COR-L47 (cell line): ENCODE data around the gene CYP2A7.
"Not testable (repeated sequence)": the region's sequence is repeated elsewhere in the genome, so short reads cannot be mapped to it uniquely, and the experiment has no call there.

Experiments
- DNase-seq: peaks from one replicate; lab custom pipeline; 2025; lab: John Stamatoyannopoulos, UW

Gene CYP2A7

GRCh38 chr19:40882062-40882461 lies at the start of gene CYP2A7:
Gene CYP2A7, minus strand, starts transcription at chr19:40882231. Its CDS starts 21 bp downstream, at chr19:40882210.
- DNase-seq = not testable (repeated sequence)

DNA sequence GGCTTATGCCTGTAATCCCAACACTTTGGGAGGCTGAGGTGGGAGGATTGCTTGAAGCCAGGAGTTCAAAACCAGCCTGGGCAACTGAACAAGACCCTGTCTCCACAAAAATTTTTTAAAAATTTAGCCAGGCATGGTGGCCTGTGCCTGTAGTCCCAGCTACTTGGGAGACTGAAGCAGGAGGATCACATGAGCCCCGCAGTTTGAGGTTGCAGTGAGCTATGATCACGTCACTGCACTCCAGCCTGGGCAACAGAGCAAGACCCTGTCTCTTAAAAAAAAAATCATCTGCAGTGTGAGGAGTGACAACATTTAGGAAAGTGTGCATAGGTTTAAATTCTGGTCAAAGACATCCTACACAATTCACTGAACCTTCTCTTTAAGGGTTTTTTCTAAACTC lies 48.8 kb upstream of the CYP2A7 start:
- DNase-seq = not testable (repeated sequence)

DNA sequence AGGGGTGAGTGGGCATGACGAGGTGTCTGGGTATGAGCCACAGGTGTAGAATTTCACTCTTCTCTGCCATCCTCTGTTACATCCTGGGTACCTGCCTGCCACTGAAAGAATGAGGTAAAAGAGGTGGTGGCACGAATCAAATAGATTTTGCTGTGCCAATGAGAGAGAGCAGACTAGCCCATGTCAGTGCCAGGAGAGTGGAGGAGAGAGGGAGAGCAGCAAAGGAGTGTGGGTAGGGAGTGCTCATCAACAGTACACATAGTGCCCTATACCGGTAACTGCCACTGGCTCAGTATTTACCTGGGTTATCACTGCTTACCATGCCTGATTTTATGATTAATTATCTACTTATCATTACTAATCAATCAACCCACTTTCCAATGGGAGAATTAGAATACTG lies 47.9 kb upstream of the CYP2A7 start:
- DNase-seq = not testable (repeated sequence)

DNA sequence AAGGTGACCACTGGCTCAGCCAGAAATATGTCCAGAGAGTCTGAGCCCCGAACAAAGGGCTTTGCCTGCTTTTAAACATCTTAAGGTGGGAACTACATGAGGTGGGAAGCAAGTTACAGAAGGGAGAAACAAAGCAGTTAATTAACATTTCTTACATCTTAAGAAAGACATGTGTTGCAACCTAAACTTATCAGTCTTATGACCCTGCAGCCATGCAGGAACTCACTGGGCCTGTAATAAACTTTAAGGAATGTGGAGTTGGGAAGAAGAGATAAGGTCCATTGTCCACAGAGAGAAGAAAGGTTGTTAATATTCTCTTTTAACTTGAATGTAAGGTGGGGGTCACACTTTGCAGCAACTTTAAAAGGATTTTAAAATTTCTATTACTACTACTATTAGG lies 46.8 kb upstream of the CYP2A7 start:
- DNase-seq = no peak

- no peak for DNase-seq
Observed at GRCh38 chr19:40927567-40927966, 45.5 kb upstream of the CYP2A7 start.

DNA sequence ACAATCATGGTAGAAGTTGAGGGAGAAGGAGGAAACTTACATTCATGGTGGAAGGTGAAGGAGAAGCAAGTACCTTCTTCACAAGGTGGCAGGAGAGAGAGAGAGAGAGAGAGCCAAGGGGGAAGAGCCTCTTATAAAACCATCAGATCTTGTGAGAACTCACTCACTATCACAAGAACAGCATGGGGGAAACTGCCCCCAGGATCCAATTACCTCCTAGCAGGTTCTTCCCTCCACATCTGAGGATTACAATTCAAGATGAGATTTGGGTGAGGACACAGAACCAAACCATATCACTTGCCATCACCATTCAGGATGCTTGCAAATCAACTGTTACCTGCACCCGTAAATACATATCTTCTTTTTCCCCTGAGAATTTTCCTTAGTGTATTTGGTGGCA lies 44.2 kb upstream of the CYP2A7 start:
- not testable (repeated sequence) for DNase-seq

- DNase-seq = no peak
Observed at GRCh38 chr19:40923934-40924391, 41.9 kb upstream of the CYP2A7 start.

DNA sequence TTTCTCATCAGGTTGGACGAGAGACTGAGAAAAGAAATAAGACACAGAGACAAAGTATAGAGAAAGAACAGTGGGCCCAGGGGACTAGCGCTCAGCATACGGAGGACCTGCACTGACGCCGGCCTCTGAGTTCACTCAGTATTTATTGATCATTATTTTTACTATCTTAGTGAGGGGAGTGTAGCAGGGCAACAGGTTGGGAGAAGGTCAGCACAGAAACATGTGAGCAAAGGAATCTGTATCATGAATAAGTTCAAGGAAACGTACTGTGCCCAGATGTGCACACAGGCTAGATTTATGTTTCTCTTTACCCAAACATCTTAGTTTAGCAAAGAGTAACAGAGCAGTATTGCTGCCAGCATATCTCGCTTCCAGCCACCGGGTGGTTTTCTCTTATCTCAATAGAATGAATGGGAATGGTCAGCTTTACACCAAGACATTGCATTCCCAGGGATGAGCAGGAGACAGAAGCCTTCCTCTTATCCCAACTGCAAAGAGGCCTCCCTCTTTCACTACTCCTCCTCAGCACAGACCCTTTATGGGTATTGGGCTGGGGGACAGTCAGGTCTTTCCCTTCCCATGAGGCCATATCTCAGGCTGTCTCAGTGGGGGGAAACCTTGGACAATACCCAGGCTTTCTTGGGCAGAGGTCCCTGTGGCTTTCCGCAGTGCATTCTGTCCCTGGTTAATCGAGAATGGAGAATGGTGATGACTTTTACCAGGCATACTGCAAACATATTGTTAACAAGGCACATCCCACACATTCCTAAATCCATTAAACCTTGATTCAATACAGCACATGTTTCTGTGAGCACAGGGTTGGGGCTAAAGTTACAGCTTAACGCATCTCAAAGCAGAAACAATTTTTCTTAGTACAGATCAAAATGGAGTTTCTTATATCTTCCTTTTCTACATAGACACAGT lies 40.5 kb upstream of the CYP2A7 start:
- not testable (repeated sequence) for DNase-seq

DNA sequence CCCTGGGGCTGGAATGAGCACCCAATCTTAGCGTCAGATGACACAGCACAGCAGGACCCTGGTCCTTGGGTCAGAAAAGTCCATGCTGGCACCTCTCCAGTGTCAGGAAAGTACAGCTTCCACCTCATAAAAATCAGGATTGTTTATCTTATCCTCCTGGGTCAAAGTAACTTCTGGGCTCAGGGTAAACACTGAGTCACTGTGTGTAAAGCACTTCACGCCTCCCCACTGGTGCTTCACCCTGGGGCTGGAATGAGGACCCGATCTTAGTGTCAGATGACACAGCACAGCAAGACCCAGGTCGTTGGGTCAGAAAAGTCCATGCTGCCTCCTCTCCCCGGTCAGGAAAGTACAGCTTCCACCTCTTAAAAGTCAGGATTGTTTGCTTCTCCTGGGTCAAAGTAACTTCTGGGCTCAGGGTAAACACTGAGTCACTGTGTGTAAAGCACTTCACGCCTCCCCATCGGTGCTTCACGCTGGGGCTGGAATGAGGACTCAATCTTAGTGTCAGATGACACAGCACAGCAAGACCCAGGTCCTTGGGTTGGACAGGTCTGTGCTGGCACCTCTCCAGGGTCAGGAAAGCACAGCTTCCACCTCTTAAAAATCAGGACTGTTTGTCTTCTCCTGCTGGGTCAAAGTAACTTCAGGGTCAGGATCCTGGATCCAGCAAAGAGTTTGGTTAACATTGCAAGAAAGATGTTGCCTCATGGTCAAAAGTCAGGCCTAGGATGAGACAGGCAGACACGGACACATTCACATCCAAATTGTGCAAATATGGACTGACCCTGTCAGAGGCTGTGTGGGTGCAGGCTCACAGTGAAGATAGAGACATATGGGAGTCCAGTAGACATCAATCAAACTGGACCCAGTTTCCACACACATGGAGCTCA lies 39.2 kb upstream of the CYP2A7 start:
- DNase-seq = no peak

- DNase-seq = no peak
Observed at GRCh38 chr19:40920300-40921004, 38.4 kb upstream of the CYP2A7 start.

- not testable (repeated sequence) for DNase-seq
Observed at GRCh38 chr19:40919530-40920299, 37.7 kb upstream of the CYP2A7 start.

DNA sequence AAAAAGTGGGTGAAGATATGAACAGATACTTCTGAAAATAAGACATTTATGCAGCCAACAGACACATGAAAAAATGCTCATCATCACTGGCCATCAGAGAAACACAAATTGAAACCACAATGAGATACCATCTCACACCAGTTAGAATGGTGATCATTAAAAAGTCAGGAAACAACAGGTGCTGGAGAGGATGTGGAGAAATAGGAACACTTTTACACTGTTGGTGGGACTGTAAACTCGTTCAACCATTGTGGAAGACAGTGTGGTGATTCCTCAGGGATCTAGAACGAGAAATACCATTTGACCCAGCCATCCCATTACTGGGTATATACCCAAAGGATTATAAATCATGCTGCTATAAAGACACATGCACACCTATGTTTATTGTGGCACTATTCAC lies 36.3 kb upstream of the CYP2A7 start:
- DNase-seq = not testable (repeated sequence)

DNA sequence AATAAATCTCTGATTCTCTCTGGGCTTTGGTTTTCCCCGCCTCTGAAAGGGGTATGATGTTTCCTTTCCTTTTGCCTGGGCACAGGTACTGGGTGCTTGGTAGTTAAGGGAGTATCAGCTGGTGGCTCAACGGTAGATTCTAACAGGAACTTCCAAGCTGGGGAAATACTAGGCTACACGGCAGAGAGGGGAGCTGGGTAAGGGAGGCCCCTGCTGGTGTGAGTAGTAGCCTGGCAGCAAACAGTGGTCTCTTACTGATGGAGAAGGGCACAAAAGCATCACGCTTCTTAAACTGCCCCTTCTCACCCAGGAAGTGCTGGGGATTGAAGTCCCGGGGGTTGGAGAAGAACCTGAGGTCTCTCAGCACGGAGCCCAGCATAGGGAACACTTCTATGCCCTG lies 26.9 kb upstream of the CYP2A7 start:
- no peak for DNase-seq

- DNase-seq = no peak
Observed at GRCh38 chr19:40907968-40908735, 26.1 kb upstream of the CYP2A7 start.

GRCh38 chr19:40906512-40906911 lies 24.5 kb upstream of the CYP2A7 start:
- DNase-seq = no peak

DNA sequence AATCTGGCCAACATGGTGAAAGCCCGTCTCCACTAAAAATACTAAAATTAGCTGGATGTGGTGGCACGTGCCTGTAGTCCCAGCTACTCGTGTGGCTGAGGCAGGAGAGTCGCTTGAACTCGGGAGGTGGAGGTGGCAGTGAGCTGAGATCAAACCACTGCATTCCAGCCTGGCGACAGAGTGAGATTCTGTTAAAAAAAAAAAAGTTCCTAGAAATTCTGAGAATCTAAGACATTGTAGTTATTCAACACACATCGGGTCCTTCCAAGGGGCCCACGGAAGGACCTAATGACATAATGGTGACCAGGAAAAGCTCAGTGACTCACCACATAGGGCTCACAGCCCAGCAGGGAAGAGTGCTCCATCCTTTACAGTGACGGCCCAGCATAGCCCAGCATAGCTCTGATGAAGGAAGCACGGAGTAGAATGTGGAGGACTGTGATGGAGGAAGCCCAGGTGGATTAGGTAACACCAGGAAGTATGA lies 22.7 kb upstream of the CYP2A7 start:
- not testable (repeated sequence) for DNase-seq

GRCh38 chr19:40901975-40902750 lies 20.1 kb upstream of the CYP2A7 start:
- not testable (repeated sequence) for DNase-seq

DNA sequence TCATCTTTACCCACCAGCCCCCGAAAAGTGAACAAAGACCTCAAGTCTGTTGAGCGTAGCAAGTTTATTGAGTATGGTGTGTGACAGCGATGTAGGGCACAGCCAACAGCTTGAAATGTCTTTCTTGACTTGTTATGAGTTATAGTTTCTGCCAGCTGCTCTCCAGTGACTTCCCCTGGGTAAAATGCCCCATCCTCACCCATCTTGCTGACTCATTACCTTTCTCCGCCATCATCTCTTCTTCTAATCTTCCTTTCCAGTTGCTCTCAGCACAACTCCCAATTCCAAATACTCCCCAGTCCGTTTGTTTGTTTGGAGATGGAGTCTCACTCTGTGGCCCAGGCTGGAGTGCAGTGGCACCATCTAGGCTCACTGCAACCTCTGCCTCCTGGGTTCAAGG lies 18.5 kb upstream of the CYP2A7 start:
- not testable (repeated sequence) for DNase-seq

DNA sequence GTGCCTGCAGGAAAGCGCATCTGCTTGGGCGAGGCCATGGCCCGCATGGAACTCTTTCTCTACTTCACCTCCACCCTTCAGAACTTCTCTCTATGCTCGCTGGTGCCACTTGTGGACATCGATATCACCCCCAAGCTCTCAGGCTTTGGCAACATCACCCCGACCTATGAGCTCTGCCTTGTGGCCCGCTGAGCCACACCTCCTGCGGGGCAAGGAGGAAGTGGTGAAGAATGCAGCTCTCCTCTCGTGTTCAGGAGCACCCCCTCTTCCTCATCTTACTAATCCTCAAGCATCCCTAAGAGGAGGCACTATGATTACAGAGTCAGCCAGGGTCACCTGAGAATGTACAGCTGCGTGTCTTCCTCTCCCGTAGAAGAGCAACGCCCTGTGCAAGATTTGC lies 17.9 kb upstream of the CYP2A7 start:
- DNase-seq = not testable (repeated sequence)
